Measurements from ENCODE around the gene IFI30. TPM values are rescaled to one million over a fixed set of nuclear protein-coding genes. Genes with fewer than 3 reads are reported as not detected.

The IFI30 gene
- 3.3 TPM in 1 of 2 replicates, not detected in the other for total RNA-seq

DNA sequence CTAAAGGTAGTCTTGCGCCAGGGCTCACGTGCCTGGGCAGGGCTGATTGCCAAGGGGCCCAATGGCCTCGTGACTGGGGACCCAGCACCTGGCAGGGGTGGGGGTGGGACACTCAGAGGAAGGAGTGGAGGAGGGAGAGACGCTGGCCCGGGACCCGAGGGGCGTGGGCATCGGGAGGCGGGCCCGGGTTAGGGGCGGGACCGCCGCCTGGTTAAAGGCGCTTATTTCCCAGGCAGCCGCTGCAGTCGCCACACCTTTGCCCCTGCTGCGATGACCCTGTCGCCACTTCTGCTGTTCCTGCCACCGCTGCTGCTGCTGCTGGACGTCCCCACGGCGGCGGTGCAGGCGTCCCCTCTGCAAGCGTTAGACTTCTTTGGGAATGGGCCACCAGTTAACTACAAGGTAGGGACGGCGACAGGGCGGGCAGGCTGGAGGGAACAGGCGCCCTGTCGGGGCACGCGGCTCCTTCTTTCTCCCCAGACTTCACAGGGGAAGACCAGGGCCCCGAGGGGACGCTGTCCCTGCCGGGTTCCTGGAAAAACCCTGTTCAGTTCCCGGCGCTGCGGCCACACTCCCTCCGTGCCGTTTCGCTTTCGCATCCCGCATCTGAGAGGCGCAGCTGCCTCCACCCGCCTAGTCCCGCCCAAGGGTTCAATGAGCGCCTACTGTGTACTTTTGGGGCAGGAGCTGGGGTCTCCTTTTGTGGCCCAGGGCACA, at the start of gene IFI30:
Gene IFI30 (plus strand): TSS at position 242 of the 717 bp plus-strand sequence. CDS start 29 bp downstream, at position 271.

DNA sequence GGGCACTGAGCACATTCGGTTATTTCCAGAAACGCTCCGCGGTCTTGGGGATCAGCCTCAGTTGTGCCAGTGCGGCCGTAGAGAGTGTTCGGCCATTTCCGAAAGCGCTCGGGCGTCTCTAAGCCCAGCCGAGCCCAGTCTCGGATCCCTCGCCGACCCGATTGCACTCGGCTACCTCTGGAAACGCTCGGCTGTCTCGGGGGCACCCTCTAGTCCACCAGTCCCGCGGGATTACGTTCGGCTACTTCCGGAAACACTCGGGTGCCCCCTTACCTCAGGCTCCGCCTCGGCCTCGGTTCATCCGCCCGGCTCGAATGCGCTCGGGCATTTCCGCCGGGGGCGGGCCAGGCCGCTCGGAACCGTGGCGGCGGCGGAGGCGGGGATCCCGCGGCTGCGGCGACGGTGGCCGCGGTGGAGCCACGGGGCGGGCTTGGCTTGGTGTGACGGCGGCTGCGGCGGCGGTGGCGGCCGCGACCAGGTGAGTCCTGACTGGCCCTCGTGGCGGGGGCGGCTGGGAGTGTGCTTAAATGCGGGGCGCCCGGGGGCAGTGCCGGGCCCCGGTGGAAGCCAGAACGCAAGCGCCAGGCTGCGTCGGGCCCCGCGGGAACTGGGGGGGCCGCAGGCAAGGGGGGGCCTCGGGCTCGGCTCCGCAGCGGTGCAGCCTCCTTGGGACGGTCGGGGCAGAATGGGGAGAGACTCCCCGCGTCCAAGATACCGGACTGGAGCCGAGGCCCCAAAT, 20.6 kb upstream of the IFI30 start, which contains the start of gene PIK3R2:
Gene PIK3R2 (plus strand): TSS at position 347 of the 739 bp plus-strand sequence. CDS start 2,717 bp downstream, outside the sequence.

DNA sequence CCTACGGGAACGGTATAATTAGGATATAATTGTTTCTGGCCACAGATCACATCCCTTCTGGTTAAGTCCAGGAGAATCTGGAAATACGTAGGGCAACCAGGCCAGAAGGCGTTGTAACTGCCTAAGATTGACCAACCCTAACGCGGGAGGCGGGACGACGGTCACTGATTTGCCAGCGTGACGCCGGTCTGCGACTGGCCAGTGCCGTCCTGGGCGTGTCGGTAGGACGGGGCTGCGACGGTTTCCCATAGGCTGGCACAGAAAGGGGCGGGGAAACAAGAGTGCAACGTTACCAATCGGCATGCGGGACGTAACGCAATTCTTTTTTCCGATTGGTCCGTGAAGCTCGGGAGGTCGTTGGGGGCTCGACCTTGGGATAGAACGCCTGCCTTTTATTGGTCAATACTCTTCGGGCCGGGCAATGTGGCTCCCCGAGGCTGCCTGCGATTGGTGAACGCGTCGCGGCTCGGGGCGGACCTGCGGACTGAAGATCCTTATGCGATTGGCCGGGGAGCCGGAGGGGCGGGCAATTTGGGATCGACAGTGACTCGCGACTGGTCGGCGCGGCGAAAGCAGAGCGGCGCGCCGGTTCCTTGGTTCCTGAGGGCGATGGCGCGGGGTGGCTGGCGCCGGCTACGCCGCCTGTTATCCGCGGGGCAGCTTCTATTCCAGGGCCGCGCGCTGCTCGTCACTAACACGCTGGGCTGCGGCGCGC, 19.2 kb downstream of the IFI30 start, which contains the start of gene MPV17L2:
Gene MPV17L2 (plus strand): TSS at position 546 of the 715 bp plus-strand sequence. CDS start 64 bp downstream, at position 610.

DNA sequence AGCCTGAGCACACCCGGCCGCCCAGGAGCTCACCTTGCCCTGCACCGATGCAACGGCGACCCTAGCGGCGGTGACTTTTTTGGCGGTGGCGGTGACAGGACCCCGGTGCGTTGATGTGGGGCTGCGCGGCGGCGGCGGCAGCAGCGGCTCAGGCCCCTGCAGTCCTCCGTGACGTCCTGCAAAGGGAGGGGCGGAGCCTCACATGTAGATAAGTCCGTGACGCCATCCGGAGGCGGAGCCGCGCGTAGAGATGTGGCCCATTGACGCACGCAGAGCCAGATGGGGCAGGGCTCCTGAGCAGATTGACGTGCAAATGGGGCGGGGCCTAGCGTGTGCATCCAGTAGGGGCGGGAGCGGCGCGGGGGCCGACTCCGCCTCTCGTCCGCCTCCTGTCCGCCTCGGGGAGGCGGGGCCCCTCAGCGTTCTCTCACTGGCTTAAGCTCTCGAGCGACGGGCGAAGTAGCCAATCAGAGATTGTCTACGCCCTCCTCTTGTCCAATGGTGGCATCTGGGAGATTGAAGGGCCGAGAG, 30.3 kb downstream of the IFI30 start, which contains the start of gene RAB3A:
Gene RAB3A (minus strand): TSS at position 180 of the 531 bp plus-strand sequence. CDS start 1,302 bp downstream, outside the sequence.

DNA sequence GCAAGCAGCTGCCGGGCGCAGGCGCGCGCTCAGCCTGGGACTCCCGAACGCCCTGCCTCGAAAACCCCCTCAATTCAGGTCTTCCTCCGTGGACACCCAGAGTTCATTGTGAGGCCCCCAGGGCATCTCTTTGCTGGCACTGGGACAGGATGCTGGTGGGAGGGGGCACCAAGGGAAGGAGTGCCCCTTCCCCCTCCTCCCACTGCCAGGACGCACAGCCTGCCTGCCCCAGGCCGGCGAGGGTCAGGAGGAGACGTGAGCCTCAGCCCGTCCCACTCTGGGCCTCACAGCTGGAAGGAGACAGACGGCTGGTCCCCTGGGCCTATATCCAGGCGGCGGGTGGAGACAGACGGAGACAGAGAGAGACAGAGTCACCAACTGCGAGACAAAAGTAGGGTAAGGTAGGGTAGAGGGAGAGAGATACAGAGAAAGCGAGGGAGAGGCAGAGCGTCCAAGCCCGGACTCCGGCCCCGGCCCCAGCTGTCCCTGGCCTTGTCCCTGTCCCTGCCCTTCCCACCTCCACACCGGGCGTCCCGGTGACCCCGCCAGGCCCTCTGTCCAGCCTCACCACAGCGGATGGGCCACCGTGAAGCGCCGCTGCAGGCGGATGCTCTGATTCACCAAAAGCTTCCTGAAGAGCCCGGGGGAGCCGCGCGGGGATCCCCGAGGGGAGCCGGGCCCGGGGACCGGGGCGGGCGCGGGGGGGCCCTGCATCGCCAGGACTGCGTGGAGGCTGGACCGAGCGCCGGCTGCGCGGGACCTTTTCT, 52.3 kb downstream of the IFI30 start, which contains the start of gene PDE4C:
Gene PDE4C (minus strand): TSS at position 737 of the 767 bp plus-strand sequence. CDS start 23 bp downstream, at position 714.

Other genes starting within 250 kb of the IFI30 start
- gene CCDC124, start 240.8 kb upstream of the IFI30 start, total RNA-seq: 46.1 and 54.0 TPM in 2 replicates
- not detected in 2 replicates for gene KCNN1, start 206.7 kb upstream of the IFI30 start, total RNA-seq
- 12.0 and 14.3 TPM in 2 replicates for gene ARRDC2, start 165.6 kb upstream of the IFI30 start, total RNA-seq
- 0.15 TPM in 1 of 2 replicates, not detected in the other for gene IL12RB1, start 86.9 kb upstream of the IFI30 start, total RNA-seq
- 0.30 and 0.32 TPM in 2 replicates for gene MAST3, start 76.0 kb upstream of the IFI30 start, total RNA-seq
- gene PIK3R2, start 20.6 kb upstream of the IFI30 start, total RNA-seq: 1.6 and 2.3 TPM in 2 replicates
- 9.4 and 15.3 TPM in 2 replicates for gene MPV17L2, start 19.4 kb downstream of the IFI30 start, total RNA-seq
- gene RAB3A, start 30.2 kb downstream of the IFI30 start, total RNA-seq: under 0.01 TPM in 1 of 2 replicates, not detected in the other
- gene PDE4C, start 52.6 kb downstream of the IFI30 start, total RNA-seq: 0.15 TPM in 1 of 2 replicates, not detected in the other
- gene IQCN, start 100.6 kb downstream of the IFI30 start, total RNA-seq: under 0.01 TPM in 2 replicates
- 58.8 and 80.2 TPM in 2 replicates for gene JUND, start 107.8 kb downstream of the IFI30 start, total RNA-seq
- gene LSM4, start 149.3 kb downstream of the IFI30 start, total RNA-seq: 128 and 177 TPM in 2 replicates
- 13.3 and 19.9 TPM in 2 replicates for gene PGPEP1, start 166.8 kb downstream of the IFI30 start, total RNA-seq
- gene GDF15, start 212.3 kb downstream of the IFI30 start, total RNA-seq: 108 and 126 TPM in 2 replicates
- not detected in 2 replicates for gene LRRC25, start 223.8 kb downstream of the IFI30 start, total RNA-seq
- gene SSBP4, start 245.6 kb downstream of the IFI30 start, total RNA-seq: 71.0 and 93.2 TPM in 2 replicates

Data from epithelial cell of umbilical artery (primary cell).